K562 (cell line): ENCODE data around the gene PIK3R2. TPM values are rescaled to one million over a fixed set of nuclear protein-coding genes. Genes with fewer than 3 reads are reported as not detected.

Experiments
- CHD4 ChIP-seq: fragments of 200-600 bp; sonication (generic); IDR thresholded peaks from 3 replicates; pipeline ENCODE4 v1.6.1; 2012; ENCODE audit warnings: low read depth, mild to moderate bottlenecking, mixed read lengths, low read length, inconsistent platforms; ENCODE audit not compliant: insufficient read depth, insufficient replicate concordance, poor library complexity, severe bottlenecking
- HMG20B ChIP-seq: fragments of 250-450 bp; sonication (Bioruptor Pico); IDR thresholded peaks from 2 replicates; pipeline ENCODE4 v1.5.0; 2021; ENCODE audit warnings: mild to moderate bottlenecking
- KDM1A ChIP-seq, 2 experiments: fragments of 450-650 bp; IDR thresholded peaks; 2 replicates each; pipeline ENCODE4 v1.6.1; 2016; ENCODE audit warnings: mild to moderate bottlenecking in 2 of 2
- MTA2 ChIP-seq: fragments of 450-650 bp; IDR thresholded peaks from 2 replicates; pipeline ENCODE4 v1.6.1; 2016; ENCODE audit warnings: low read depth
- POU5F1 ChIP-seq: fragments of 150-350 bp; IDR thresholded peaks from 2 replicates; pipeline ENCODE4 v1.6.1; 2014; ENCODE audit warnings: borderline replicate concordance, low read length, low read depth, mild to moderate bottlenecking; ENCODE audit not compliant: partially characterized antibody
- RBM25 ChIP-seq: fragments of 200-400 bp; formaldehyde crosslinking; IDR thresholded peaks from 2 replicates; pipeline ENCODE4 v1.6.1; 2018; ENCODE audit warnings: low read length, low read depth, moderate library complexity; ENCODE audit not compliant: severe bottlenecking
- SNIP1 ChIP-seq: fragments of 450-650 bp; IDR thresholded peaks from 2 replicates; pipeline ENCODE4 v1.7.1; 2017; ENCODE audit warnings: low read depth, mild to moderate bottlenecking
- TARDBP ChIP-seq: fragments of 450-650 bp; IDR thresholded peaks from 2 replicates; pipeline ENCODE4 v1.6.1; 2016
- ZNF740 ChIP-seq, 3 experiments: fragments of 200-800 bp in 1 of 3; sonication (Bioruptor generic) in 1 of 3; sonication (generic) in 1 of 3; formaldehyde crosslinking in 1 of 3; IDR thresholded peaks; 2 replicates each; pipeline versions ENCODE4 v1.6.1 to v1.8.0; 2016 to 2022; ENCODE audit warnings: mild to moderate bottlenecking in 2 of 3, missing compliant biosample characterization in 2 of 3, missing genetic modification characterization in 2 of 3, missing genetic modification reagents in 1 of 3
- polyA plus RNA-seq, 8 experiments: library from polyadenylated mRNA; depleted of rRNA in 4 of 8; stranded (reverse) in 5 of 8; unstranded in 3 of 8; fragments of >200 nt; fragmentation: Nextera tagmentation in 2 of 8; fragmentation: Illumina TruSeq in 1 of 8; extraction: Ambion mirVana in 2 of 8; extraction: Trizol in 1 of 8; gene quantifications; 2 replicates each; pipeline versions ENCODE4 v1.2.1 to v1.2.3, GENCODE V29; 2011 to 2014; ENCODE audit warnings: inconsistent platforms in 1 of 8, missing spikeins in 1 of 8
- total RNA-seq, 7 experiments: library from RNA; depleted of rRNA in 6 of 7; stranded (reverse); fragments of >200 nt in 6 of 7; fragmentation: Illumina TruSeq in 2 of 7; extraction: Trizol in 2 of 7; gene quantifications; 2 replicates each; pipeline versions ENCODE4 v1.2.1 to v1.2.3, GENCODE V29; 2011 to 2021; ENCODE audit warnings: low replicate concordance in 1 of 7

Gene PIK3R2
- total and polyA plus RNA-seq, 9 of the 15 experiments (the other 6 are each of a cell fraction or from before 2014, with no cell fraction given) = 0.39 to 37.9 (median 5.3) TPM

GRCh38 chr19:18171605-18172327 lies 18.8 kb downstream of the PIK3R2 start (continued):
- TF ChIP-seq CHD4 = no peak
- TF ChIP-seq RBM25 = peak; percentile 93
- no peak for TF ChIP-seq HMG20B (CRISPR knock-in tag)
- no peak for TF ChIP-seq SNIP1
- peak; percentile 83 for TF ChIP-seq ZNF740 (CRISPR knock-in tag; IDR thresholded peaks at IDR 0.05)
- no peak for TF ChIP-seq ZNF740 (tag; IDR thresholded peaks at IDR 0.05)
- no peak for TF ChIP-seq MTA2
- peak; percentile 76 to 79 for TF ChIP-seq KDM1A (IDR thresholded peaks at IDR 0.05)
- TF ChIP-seq POU5F1 = no peak
- no peak for TF ChIP-seq TARDBP
